Measurements from ENCODE around the gene COL7A1. TPM values are rescaled to one million over a fixed set of nuclear protein-coding genes. Genes with fewer than 3 reads are reported as not detected.

Gene COL7A1
- polyA plus RNA-seq, 3 donors = 24.4 to 31.6 (median 24.8) TPM

GRCh38 chr3:48592519-48593087, 2.5 kb downstream of the COL7A1 start:
- DNase-seq = no peak

GRCh38 chr3:48591886-48592518, 3.1 kb downstream of the COL7A1 start:
- no peak for DNase-seq

GRCh38 chr3:48591436-48591835, 3.7 kb downstream of the COL7A1 start:
- no peak for DNase-seq

- no peak for DNase-seq
Measured at GRCh38 chr3:48588230-48588629, 6.9 kb downstream of the COL7A1 start.

GRCh38 chr3:48587686-48588085, 7.4 kb downstream of the COL7A1 start:
- DNase-seq = no peak

- DNase-seq = no peak
Measured at GRCh38 chr3:48585411-48585810, 9.7 kb downstream of the COL7A1 start.

GRCh38 chr3:48584836-48585235, 10.3 kb downstream of the COL7A1 start:
- no peak for DNase-seq

GRCh38 chr3:48581621-48582481, 13.3 kb downstream of the COL7A1 start:
- DNase-seq = no peak

- DNase-seq = no peak
Measured at GRCh38 chr3:48576647-48577046, 18.5 kb downstream of the COL7A1 start.

- no peak for DNase-seq
Measured at GRCh38 chr3:48575366-48575765, 19.8 kb downstream of the COL7A1 start.

GRCh38 chr3:48573973-48574585, 21.1 kb downstream of the COL7A1 start:
- DNase-seq = no peak

- no peak for DNase-seq
Measured at GRCh38 chr3:48572517-48572916, 22.6 kb downstream of the COL7A1 start.

GRCh38 chr3:48571938-48572337, 23.2 kb downstream of the COL7A1 start:
- no peak for DNase-seq

GRCh38 chr3:48569808-48570450, 25.2 kb downstream of the COL7A1 start:
- DNase-seq = no peak

GRCh38 chr3:48569400-48569799, 25.7 kb downstream of the COL7A1 start:
- no peak for DNase-seq

GRCh38 chr3:48568476-48568875, 26.7 kb downstream of the COL7A1 start:
- no peak for DNase-seq

GRCh38 chr3:48567500-48567899, 27.6 kb downstream of the COL7A1 start:
- no peak for DNase-seq

- DNase-seq = no peak
Measured at GRCh38 chr3:48567090-48567489, 28.0 kb downstream of the COL7A1 start.

- DNase-seq = no peak
Measured at GRCh38 chr3:48566401-48566760, 28.7 kb downstream of the COL7A1 start.

GRCh38 chr3:48565591-48566400, 29.3 kb downstream of the COL7A1 start:
- no peak for DNase-seq

GRCh38 chr3:48565186-48565585, 29.9 kb downstream of the COL7A1 start:
- DNase-seq = no peak
